CD4-positive, alpha-beta T cell treated with Interferon alpha-2 for 1 hour (primary cell): ENCODE results near the gene LPCAT3.
A peak's percentile ranks its signal among the peaks of the same experiment; 100 is the strongest.

Experiments used
- DNase-seq, 2 donors: peaks; one replicate each; pipeline ENCODE4 v3.0.0-alpha.2; 2020 to 2022

LPCAT3 gene

GRCh38 chr12:6935371-6936193 is 82.7 kb downstream of the LPCAT3 start:
- no peak for DNase-seq

GRCh38 chr12:6934110-6934509 is 84.2 kb downstream of the LPCAT3 start:
- DNase-seq: no peak

- DNase-seq: peak in 1 of 2 donors; percentile 48
These were observed 85.5 kb downstream of the LPCAT3 start for GRCh38 chr12:6932766-6933165.

- DNase-seq: no peak
These were observed 88.5 kb downstream of the LPCAT3 start for GRCh38 chr12:6929466-6930452.

- DNase-seq: no peak
These were observed 89.4 kb downstream of the LPCAT3 start for GRCh38 chr12:6928703-6929407.

GRCh38 chr12:6928022-6928702 is 90.1 kb downstream of the LPCAT3 start:
- DNase-seq: peak in 1 of 2 donors; percentile 39

- DNase-seq: peak; percentile 26 to 57
These were observed 90.8 kb downstream of the LPCAT3 start, which contains the start of gene ATN1 for GRCh38 chr12:6927379-6928021. TSS of gene ATN1 (plus strand) at chr12:6927959. CDS start at chr12:6934002, 6,043 bp downstream.
